Vagina (tissue), 2 donors: ENCODE results near the gene SEMA6A.

Source experiments
- CTCF ChIP-seq, 3 experiments: fragments of 450-650 bp in 2 of 3; fragments of 200-600 bp in 1 of 3; sonication (generic) in 1 of 3; IDR thresholded peaks; one replicate each; pipeline ENCODE4 v1.5.1; 2017 to 2019; ENCODE audit warnings: antibody characterized with exemption in 3 of 3, mild to moderate bottlenecking in 2 of 3, moderate library complexity in 2 of 3
- POLR2A ChIP-seq, 2 donors: fragments of 450-650 bp; IDR thresholded peaks; one replicate each; pipeline ENCODE4 v1.6.1; 2017; ENCODE audit warnings: antibody characterized with exemption in 2 of 2, mild to moderate bottlenecking in 2 of 2, moderate library complexity in 2 of 2

GRCh38 chr5:116583862-116584222 is 9.2 kb upstream of the SEMA6A start:
- no peak for TF ChIP-seq CTCF (IDR thresholded peaks at IDR 0.05)
- no peak for TF ChIP-seq POLR2A (IDR thresholded peaks at IDR 0.05)
